ENCODE measurements around the gene ALDH3B1.

GRCh38 chr11:68049509-68050370 lies 39.6 kb downstream of the ALDH3B1 start:
- TF ChIP-seq CTCF (IDR thresholded peaks at IDR 0.05; ENCODE audit: insufficient read depth, low read depth, low read length), result no peak
- TF ChIP-seq EZH2 (IDR thresholded peaks at IDR 0.05; ENCODE audit: insufficient read depth, low read length), result no peak
